Coronary artery (tissue), 2 donors: Measurements from ENCODE around the gene MINPP1.

ENCODE experiments used
- DNase-seq: peaks from one replicate; pipeline ENCODE4 v3.0.0-alpha.2; 2017; ENCODE audit warnings: low spot score
- H3K27ac ChIP-seq, 2 donors: fragments of 200-600 bp; sonication (generic); one replicate each; pipeline ENCODE4 v1.5.1; 2016 to 2019
- H3K4me3 ChIP-seq: fragments of 200-600 bp; sonication (generic); 2 replicates; pipeline ENCODE4 v1.5.1; 2016; ENCODE audit warnings: mild to moderate bottlenecking, moderate library complexity
- CTCF ChIP-seq: fragments of 200-600 bp; sonication (generic); IDR thresholded peaks from one replicate; pipeline ENCODE4 v1.5.1; 2019; ENCODE audit warnings: antibody characterized with exemption

Gene MINPP1

GRCh38 chr10:87559392-87559791 is 54.7 kb downstream of the MINPP1 start:
- Histone ChIP-seq H3K27ac (no peak overlapping the region), H3K4me3 (no peak overlapping the region)
- DNase-seq: no peak
- TF ChIP-seq CTCF: no peak

- H3K27ac ChIP-seq: no peak overlapping the region
- H3K4me3 ChIP-seq: no peak overlapping the region
- TF ChIP-seq CTCF: no peak
- DNase-seq: no peak
Observed at GRCh38 chr10:87560495-87561129, 55.9 kb downstream of the MINPP1 start.

GRCh38 chr10:87562750-87563149 is 58.1 kb downstream of the MINPP1 start:
- no peak overlapping the region for H3K27ac ChIP-seq
- no peak overlapping the region for H3K4me3 ChIP-seq
- DNase-seq: no peak
- no peak for TF ChIP-seq CTCF

- DNase-seq: no peak
- TF ChIP-seq CTCF: no peak
- H3K4me3 ChIP-seq: no peak overlapping the region
- no peak overlapping the region for H3K27ac ChIP-seq
Observed at GRCh38 chr10:87565010-87565409, 60.3 kb downstream of the MINPP1 start.

GRCh38 chr10:87575851-87576250 is 71.2 kb downstream of the MINPP1 start:
- Histone ChIP-seq H3K4me3 (no peak overlapping the region), H3K27ac (no peak overlapping the region)
- no peak for TF ChIP-seq CTCF
- no peak for DNase-seq

- Histone ChIP-seq H3K4me3 (no peak overlapping the region), H3K27ac (peak overlapping the region in 1 of 2 donors; percentile 59)
- no peak for TF ChIP-seq CTCF
- DNase-seq: no peak
Observed at GRCh38 chr10:87578160-87578841, 73.6 kb downstream of the MINPP1 start.

- Histone ChIP-seq H3K4me3 (peak overlapping the region; percentile 48), H3K27ac (peak overlapping the region; percentile 52 to 59)
- DNase-seq: no peak
- no peak for TF ChIP-seq CTCF
Observed at GRCh38 chr10:87578842-87579401, 74.2 kb downstream of the MINPP1 start.
